DMS153 treated with DMSO at 0.1 percent for 48 hours (cell line): Measurements from ENCODE around the gene CORO2B.

Experiments used
- DNase-seq: peaks from one replicate; lab custom pipeline; 2025; ENCODE audit not compliant: unreplicated experiment; lab: John Stamatoyannopoulos, UW

The CORO2B gene

DNA sequence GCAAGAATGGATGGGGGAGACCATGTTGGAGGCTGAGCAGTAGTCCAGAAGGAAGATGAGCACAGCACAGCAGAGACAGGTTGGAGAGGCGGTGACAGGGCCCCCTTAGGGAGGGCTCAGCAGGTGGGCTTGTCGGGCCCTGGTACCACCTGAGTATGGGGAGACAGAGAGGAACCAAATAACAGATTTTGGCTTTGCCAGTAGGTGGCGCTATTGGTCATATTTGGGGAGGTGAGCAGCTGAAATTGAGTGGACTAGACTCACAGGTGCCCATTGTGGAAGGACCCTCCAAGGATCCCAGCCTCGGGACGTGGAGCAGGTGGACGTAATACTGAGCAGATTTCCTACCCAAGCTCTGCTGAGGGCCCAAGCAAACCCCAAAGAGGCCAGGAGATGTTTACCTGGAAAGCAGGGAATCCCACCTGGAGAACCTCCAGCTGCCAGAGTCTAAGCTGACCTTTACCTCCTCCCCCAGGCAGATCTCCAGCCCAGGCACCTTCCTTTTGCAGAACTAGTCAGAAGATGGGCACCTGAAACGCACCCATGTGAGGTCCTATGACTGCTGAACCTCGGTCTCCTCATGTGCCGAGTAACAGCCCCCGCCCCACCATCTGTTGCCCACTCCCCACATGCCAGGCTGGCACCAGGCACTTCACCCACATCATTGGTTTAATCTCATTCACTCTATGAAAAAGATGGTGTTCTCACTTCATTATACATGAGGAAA, 24.6 kb upstream of the CORO2B start:
- DNase-seq, result peak; percentile 24

DNA sequence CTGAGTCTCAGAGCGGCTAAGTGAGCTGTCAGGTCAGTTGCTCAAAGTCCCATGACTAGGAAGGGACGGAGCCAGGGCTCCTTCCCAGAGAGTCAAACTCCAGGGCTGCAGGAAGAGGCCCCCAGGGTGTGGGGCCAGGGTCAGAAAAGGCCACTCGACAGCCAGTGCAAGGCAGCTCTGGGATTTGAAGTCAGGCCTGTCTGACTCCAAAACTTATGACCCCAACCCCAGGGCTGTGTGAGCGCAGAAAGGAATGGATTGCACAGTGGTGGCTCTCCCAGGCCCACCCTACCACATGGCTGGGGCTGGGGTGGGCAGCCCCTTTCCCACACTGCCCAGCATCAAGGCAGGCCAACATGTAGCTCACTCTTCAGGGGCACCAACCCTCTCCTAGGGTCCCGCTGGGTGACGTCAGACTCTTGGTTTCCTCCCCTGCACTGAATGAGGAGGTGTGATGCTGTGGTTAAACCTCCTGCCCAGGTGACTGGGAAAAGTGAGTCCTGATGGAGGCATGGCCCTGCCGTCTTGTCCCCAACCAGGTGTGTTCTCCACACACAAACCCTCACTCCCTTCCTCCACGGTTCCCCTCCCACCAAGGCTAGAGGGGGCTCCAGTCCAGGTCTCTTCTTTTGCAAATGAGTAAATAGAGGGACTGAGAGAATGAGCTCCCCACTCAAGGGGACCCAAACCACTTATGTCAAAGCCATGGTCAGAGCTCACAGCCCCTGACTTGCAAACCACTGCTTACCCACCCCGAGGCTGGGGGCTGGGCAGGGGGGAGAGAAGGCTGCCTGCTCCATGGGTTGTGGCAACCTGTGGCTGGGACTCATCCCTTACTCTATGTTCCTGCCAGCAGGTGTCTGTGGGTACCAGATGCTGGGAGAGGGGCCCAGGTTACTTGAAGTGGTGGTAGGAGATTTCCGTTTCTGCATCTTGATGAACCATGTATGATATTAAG, 23.8 kb upstream of the CORO2B start:
- DNase-seq, result no peak

DNA sequence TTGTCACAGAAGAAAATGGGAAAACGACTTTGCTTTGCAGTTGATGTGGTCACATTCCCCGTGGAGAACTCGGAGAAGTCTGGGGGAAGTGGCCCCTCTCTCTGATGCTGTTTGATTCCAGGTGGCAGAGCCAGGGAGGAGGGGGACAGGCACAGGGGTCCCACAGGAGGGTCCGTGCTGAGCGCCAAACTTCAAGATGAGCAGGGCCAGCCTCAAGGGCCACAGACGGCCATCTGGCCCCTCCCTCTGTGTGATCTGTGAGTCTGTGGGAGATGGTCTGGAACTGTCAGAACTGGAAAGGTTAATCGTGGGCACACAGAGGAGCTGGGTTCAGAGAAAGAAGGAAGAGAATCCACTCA, 23.1 kb upstream of the CORO2B start:
- DNase-seq, result no peak

DNA sequence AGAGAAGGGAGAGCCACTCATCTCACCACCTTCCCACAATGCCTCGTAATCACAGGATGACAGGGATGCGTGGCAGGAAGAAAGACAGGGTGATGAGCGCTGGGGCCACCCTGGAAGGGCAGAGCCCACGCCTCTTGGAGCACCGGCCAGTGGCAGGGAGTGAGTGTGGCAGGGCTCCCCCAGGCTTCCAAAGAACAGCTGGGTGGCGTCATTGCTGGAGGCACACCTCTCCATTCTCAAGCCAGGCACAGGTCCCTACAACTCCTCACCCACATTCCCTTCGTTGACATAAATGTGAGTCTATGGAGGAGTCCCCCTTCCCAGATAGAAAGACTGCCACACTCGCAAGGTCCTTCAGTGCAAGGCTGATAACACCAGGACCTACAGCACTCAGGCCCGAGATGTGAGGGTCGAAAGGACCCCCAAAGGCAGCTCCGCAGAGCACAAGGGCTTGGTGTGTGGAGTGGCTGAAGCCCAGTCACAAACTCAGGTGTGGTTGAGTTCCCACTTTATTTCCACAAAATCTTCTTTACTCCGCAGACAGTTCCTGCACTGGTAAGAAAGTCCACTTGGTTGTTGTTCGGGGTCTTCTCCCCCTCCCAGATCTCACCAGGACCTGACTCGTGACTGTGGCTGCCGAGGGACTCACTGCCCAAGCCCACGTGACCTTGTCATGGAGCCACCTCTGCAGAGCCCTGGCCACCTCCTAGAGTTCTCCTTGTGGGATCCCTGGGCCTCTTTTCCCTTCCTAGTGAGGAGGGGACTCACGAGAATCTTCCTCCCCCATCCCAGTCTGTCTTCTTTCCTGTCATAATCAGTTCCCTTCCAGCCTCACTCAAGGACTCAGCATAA, 22.4 kb upstream of the CORO2B start:
- no peak for DNase-seq

DNA sequence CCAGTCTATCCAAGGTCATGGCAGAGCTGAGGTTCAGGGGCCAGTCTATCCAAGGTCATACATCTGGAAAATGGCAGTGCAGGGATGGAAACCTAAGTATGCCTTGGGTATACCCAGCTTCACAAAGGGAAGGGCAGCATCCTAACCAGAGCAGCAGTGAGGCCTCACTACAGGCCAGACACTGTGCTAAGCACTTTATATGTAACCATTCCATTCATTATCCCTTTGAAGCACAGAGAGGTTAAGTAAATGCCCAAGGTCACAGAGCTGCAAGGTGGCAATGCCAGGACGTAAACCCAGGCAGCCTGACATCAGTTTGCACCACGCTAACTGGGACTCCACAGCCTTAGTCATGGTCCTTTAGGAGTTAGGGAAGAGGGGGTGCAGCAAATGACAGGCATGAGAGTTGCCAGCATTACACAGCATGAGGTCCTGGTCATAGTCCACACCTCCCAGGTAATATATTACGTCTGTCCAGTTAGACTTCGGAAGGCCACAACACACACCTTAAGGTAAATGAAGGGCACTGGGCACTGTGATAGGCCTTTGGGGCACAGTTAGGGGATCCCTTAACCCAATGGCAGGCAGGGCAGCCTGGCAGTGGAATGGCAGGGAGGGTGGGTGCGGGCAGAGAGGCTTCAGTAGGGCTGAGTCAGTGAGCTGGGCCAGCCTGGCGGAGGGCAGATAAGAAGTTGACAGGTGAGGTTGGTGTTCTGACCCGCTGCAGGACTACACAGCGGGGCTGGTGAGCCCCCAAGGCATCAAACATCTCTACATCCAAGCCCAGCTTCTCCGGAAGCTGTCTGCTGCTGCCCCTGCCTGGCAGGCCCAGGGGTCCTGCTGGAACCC, 21.1 kb upstream of the CORO2B start:
- DNase-seq, result no peak

DNA sequence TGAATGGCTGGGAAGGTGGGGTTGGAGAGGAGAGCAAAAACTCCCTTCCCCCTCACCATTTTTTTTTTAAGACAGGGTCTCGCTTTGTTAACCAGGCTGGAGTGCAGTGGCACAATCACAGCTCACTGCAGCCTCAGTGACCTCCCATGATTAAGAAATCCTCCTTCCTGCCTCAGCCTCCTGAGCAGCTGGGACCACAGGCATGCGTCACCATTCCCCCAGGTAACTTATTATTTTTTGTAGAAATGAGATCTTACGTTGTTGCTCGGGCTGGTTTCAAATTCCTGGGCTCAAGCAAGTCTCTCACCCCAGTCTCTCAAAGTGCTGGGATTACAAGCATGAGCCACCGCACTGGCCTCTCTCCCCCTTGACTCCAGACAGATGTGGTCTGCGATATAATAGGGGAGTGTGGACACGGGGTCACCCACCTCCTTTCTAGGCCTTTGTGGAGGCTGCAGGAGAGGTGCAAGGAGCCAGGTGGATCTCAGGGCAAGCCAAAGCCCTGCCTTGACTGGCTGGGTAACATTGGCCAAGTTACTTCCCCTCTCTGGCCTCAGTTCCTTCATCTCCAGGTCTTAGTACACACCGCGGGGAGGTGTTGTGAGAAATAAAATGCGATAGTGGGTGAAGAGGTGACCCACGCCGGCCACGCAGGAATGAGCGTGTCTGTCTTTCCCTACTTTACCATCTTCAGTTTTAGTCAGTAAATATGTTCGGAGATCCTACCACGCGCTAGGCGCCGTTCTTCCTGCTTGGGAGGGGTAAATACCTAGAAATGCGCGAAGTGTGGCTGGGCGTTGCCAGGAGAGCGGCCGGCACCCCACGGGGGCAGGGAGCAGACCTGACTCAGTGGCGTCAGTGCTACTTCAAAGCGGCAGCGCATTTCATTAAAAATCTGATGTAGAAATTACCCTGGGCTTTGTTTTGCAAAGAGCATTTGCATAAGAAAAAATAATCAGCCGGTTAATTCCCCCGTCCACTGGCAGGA, 20.2 kb upstream of the CORO2B start:
- DNase-seq, result no peak

DNA sequence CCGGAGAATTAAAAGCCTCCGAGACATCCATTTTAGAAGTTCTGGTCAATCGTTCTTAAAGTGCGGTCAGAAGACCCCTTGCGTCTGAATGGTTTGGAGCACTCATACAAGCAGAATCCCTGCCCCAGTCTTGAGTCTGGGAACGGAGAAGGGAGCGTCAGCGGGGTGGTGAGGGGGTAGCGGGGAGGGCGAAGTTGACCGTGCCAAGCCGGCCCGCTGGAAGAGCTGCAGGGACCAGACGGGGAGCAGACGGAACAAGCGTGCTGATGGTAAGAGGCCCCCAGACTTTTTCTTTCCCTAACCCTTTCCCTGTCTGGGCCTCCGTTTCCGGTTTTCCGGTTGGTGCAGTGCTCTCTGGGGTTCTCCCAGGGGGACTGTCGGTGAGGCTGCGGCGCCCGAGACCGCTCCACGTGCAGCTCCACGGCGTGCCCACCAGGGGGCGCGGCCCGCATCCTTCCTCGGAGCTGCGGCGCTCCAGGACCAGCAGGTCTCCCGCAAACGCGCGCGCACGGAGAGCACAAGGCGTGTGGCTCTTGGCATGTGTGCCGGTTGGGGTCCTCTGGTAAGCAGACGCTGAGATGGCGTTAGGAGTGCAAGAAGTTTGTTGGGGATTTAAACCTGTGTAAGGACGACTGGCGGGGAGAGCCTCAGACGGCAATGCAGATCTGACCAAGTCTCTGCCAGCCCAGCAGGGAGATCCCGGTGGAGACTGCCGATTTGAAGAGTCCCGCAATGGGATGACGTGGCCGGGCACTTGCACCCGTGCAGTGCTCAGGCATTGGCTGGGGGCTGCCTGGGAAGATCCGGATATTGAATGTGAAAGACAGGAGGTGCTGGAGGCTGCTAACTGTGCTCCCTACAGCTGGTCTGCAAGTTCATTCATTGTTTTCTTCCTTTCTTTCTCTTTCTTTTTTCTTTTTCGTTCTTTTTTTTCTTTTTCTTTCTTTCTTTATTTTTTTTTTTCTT, 19.2 kb upstream of the CORO2B start:
- peak; percentile 8 for DNase-seq

DNA sequence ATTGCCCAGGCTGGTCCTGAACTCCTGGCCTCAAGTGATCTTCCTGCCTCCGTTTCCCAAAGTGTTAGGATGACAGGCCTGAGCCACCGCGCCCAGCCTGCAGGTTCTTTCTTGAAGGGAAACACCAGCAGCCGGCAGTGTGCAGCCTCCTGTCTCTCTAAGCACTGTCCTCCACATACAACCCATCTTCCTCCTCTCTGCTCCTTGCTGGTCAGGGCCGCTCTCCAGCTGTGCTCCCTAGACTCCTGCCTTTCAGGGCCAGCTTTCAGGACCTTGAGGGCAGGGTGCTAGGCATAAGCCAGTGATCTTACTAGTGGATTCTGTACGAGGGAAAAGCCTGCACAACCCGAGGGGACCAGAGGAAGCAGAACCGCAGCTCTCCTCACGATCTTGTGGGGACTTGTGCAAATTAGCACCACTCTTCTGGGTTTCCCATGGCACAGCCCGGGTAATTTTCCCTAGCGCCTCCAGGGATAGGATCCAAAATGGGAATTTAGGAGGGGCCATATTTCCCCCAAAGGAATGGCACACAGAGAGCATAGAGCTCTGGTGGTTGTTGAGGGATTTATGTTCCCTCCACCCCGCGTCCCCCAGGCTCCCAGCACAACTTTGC, 18.2 kb upstream of the CORO2B start:
- DNase-seq, result no peak

DNA sequence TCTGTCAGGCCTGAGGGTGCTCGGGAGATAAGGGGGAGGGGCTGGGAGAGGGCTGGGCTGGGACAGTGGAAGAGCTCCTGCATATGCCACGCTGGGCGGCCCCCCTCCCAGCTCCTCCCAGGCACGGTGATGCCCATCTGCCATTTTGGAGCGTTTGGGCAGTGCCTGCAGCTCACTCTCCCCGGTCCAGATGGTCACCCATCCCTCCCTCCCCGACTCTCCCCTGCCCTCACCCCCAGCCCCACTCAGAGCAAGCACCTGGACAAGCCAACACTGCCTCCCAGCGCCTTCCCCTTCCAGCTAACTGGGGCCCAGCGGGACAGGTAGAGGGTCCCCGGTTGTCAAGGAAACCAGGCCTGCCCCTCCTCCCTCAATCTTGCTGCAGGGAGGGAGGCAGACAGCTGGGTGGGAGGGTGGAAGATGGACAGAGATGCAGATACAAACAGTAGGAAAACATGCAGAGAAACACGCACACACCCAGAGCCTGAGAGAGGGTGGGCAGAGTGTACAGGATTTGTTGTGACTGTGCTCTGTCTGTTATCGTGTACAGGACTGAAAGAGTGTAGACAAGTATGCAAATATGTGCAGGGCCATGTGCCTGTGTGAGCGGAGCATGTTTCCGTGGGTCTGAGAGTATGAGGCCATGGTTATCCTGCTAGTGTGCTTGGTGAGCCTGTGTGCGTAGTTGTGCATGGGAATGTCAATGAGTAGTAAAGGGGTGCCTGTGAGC, 17.5 kb upstream of the CORO2B start:
- no peak for DNase-seq

DNA sequence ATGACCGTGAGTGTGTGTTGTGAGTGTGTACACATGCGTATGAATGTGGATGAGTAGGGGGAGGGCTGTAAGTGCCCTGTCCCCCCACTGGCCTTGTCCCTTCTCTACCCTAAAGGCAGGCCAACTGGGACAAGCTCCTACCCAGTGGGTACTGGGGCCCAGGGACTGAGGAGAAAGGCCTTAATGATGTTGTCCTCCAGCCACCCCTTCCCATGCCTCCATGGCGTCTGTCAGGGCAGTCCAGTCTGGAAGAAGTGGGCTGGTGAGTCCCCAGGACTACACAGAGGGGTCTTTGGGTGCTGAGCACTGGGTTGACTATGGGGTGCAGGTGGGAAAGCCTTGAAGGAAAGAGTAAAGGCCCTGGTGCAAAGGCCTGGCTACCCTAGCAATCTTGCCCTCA, 16.9 kb upstream of the CORO2B start:
- DNase-seq, result no peak

DNA sequence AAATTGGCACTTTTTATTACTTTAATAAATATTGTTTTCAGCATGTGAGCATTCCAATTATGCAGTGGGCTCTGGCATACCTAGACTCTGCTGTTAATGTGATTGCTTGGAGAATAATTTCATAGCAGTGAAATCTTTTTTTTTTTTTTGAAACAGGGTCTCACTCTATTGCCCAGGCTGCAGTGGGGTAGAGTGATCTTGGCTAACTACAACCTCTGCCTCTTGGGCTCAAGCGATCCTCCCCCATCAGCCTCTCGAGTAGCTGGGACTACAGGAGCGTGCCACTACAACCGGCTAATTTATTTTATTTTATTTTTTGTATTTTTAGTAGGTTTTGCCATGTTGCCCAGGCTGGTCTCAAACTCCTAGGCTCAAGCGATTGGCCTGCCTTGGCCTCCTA, 14.6 kb upstream of the CORO2B start:
- no peak for DNase-seq

DNA sequence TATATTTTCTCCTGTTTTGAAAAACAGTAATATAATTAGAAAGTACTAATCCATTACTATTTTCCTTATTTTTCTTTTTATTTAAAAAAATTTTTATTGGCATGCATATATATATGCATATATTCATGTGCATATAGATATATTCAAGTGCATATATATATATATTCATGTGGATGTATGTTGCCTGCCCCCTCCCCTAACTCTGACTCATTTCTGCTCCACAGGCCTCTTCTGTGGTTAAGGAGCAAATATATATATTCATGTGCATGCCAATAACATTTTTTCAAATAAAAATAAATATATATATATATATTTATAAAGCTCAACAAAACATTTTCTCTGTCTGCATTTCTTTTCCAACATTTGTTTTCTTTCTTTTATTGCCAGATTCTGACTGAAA, 13.6 kb upstream of the CORO2B start:
- DNase-seq, result no peak

DNA sequence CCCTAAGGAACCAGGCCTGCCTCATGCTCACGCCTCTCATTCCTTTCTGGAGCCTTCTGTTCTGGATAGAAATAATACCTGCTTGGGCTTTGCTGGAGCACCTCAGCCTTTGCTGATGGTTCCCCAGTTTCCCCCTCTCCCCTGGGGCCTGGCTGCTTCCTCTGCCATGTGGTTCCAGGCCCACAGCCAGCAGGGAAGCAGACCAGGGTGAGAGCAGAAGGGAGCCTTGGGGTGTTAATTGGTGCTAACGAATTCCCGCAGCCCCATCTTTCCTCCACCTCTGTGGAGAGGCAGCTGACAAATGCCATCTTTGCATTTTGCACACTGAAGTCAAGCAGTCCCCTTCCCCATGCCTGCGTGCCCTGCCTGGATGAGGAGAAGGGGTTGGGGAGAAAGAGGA, 13.1 kb upstream of the CORO2B start:
- DNase-seq, result no peak

DNA sequence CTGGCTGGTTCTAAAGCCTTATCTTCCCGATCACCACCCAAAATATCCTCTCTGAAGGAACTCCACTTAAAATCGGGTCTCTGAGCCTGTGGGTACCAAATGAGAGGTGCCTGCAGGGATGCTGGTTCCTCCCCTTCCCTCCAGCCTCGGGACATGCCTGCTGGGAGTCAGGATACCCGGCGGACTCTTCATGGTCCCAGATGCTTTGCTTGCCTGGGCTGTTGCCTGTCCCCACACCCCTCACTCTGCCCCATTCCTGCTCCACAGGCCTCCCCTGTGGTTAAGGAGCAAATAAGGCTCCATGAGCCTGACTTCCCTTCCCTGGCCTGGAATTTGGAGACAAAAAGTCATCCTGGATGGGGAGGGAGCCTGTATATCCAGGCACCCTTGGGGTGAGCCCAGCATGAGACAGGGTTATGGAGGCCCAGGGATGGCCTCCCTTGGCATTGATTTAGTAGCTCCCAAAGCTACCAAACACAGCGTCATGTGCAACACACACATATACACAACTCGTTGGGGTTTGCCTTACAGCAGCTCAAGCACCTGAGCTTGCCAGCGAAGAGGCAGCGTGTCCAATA, 12.3 kb upstream of the CORO2B start:
- no peak for DNase-seq

DNA sequence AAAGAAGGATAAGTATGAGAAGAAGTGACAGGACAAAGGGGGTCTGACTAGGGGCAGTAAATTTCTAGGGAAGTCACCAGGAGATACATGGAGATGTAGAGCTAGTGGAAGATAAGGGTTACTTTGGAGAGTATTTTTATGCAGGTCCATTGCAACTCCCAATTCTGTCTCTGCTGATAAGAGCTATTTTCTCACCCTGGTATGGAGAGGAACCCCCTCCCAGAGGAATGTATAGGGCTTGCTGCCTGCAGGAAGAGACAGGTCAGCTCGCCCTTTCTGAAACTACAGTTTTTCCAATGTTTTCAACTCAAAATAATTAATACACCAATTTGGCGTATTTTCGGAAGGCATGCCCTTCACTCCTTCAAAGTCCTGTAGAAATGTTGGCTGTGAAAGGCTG, 11.4 kb upstream of the CORO2B start:
- no peak for DNase-seq

DNA sequence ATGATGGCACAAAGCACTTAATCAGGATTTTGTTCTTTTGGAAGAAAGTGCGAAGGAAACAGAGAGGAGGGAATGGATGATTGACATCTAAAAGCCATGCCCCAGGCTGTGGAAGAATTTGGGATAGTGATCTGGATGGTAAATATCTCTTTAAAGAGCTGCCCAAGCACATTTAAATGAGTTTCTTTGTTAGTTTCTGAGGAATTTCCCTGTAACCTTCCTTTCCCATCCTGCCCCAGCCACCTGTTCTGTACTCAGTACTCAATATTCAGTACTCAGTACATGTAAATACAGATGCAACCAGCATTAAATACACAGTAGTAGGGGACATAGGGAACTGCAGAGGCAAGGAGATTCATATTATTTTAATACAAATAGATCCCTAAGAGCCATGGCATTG, 7.8 kb upstream of the CORO2B start:
- no peak for DNase-seq

DNA sequence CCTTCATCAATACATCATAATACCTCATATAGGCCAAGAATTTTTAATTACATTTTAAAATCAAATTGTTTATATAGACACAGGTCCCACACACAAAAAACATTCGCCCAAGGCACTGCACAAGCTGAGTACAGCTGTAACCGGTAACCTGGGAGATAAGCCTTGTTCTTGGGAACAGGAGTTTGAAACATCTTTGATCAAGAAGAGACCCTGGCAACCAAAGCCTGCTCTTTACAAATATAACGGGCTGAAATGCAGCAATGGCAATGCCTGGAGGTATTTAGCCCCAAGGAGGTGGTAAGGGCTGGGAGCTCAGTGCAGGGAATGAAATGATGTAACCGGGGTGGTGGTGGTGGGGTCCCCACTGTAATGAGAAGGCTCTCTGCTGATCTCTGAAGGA, 7.2 kb upstream of the CORO2B start:
- DNase-seq, result no peak
